ENCODE measurements around the gene TENT5C.
"Not testable (repeated sequence)": the region's sequence is repeated elsewhere in the genome, so short reads cannot be mapped to it uniquely, and the experiment has no call there.

Gene TENT5C

DNA sequence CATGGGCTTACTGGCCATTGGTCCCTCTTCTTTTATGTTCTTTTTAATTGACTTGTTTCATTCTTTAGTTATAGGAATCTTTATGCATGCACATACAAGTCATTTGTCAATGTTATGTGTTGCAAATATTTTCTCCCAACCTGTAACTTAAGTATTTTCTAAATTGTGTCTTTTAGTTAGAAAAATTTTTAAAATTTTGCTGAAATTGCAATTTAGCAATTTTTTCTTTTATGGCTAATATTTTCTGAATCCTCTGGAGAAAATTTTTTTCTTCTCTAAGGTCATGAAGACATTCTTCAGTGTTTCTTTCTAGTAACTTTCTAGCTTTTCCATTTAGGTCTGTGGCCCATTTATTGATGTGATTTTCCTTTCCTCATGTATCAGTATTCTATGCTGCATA is 48.9 kb upstream of the TENT5C start:
- TF ChIP-seq BACH2 (CRISPR knock-in tag; IDR thresholded peaks at IDR 0.05; ENCODE audit: borderline replicate concordance): no peak
- TF ChIP-seq, protein P1, sequence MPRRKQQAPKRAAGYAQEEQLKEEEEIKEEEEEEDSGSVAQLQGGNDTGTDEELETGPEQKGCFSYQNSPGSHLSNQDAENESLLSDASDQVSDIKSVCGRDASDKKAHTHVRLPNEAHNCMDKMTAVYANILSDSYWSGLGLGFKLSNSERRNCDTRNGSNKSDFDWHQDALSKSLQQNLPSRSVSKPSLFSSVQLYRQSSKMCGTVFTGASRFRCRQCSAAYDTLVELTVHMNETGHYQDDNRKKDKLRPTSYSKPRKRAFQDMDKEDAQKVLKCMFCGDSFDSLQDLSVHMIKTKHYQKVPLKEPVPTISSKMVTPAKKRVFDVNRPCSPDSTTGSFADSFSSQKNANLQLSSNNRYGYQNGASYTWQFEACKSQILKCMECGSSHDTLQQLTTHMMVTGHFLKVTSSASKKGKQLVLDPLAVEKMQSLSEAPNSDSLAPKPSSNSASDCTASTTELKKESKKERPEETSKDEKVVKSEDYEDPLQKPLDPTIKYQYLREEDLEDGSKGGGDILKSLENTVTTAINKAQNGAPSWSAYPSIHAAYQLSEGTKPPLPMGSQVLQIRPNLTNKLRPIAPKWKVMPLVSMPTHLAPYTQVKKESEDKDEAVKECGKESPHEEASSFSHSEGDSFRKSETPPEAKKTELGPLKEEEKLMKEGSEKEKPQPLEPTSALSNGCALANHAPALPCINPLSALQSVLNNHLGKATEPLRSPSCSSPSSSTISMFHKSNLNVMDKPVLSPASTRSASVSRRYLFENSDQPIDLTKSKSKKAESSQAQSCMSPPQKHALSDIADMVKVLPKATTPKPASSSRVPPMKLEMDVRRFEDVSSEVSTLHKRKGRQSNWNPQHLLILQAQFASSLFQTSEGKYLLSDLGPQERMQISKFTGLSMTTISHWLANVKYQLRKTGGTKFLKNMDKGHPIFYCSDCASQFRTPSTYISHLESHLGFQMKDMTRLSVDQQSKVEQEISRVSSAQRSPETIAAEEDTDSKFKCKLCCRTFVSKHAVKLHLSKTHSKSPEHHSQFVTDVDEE (CRISPR knock-in tag; IDR thresholded peaks at IDR 0.05): no peak
- TF ChIP-seq SNAI2 (CRISPR knock-in tag; IDR thresholded peaks at IDR 0.05): no peak
- TF ChIP-seq ZC3H10 (CRISPR knock-in tag; IDR thresholded peaks at IDR 0.05): no peak
- TF ChIP-seq ESRRG (CRISPR knock-in tag; IDR thresholded peaks at IDR 0.05): no peak
- no peak for TF ChIP-seq ARNTL (CRISPR knock-in tag; IDR thresholded peaks at IDR 0.05; ENCODE audit: borderline replicate concordance, low read depth)
- TF ChIP-seq PPARA (CRISPR knock-in tag; IDR thresholded peaks at IDR 0.05; ENCODE audit: borderline replicate concordance): no peak
- no peak for TF ChIP-seq ZNF70 (CRISPR knock-in tag; IDR thresholded peaks at IDR 0.05)
- TF ChIP-seq ZNF8 (CRISPR knock-in tag; IDR thresholded peaks at IDR 0.05): no peak
- TF ChIP-seq, protein P2, sequence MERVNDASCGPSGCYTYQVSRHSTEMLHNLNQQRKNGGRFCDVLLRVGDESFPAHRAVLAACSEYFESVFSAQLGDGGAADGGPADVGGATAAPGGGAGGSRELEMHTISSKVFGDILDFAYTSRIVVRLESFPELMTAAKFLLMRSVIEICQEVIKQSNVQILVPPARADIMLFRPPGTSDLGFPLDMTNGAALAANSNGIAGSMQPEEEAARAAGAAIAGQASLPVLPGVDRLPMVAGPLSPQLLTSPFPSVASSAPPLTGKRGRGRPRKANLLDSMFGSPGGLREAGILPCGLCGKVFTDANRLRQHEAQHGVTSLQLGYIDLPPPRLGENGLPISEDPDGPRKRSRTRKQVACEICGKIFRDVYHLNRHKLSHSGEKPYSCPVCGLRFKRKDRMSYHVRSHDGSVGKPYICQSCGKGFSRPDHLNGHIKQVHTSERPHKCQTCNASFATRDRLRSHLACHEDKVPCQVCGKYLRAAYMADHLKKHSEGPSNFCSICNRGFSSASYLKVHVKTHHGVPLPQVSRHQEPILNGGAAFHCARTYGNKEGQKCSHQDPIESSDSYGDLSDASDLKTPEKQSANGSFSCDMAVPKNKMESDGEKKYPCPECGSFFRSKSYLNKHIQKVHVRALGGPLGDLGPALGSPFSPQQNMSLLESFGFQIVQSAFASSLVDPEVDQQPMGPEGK (CRISPR knock-in tag; IDR thresholded peaks at IDR 0.05; ENCODE audit: borderline replicate concordance): no peak
- no peak for TF ChIP-seq ZFP30 (CRISPR knock-in tag; IDR thresholded peaks at IDR 0.05)
- TF ChIP-seq ZFP3 (CRISPR knock-in tag; IDR thresholded peaks at IDR 0.05): no peak
- TF ChIP-seq GLIS3 (CRISPR knock-in tag; IDR thresholded peaks at IDR 0.05): no peak
- TF ChIP-seq ISL1 (CRISPR knock-in tag; IDR thresholded peaks at IDR 0.05): no peak
- no peak for TF ChIP-seq RARB (CRISPR knock-in tag; IDR thresholded peaks at IDR 0.05)
- ATAC-seq: no peak

GRCh38 chr1:117558451-117558850 is 47.4 kb upstream of the TENT5C start:
- not testable (repeated sequence) for ATAC-seq

GRCh38 chr1:117559139-117559538 is 46.7 kb upstream of the TENT5C start:
- TF ChIP-seq BACH2 (CRISPR knock-in tag; IDR thresholded peaks at IDR 0.05; ENCODE audit: borderline replicate concordance) (no peak), ESRRG (CRISPR knock-in tag; IDR thresholded peaks at IDR 0.05) (no peak), OSR1 (CRISPR knock-in tag; IDR thresholded peaks at IDR 0.05) (no peak), ZNF8 (CRISPR knock-in tag; IDR thresholded peaks at IDR 0.05) (no peak), ISL1 (CRISPR knock-in tag; IDR thresholded peaks at IDR 0.05) (no peak)
- TF ChIP-seq, protein P3, sequence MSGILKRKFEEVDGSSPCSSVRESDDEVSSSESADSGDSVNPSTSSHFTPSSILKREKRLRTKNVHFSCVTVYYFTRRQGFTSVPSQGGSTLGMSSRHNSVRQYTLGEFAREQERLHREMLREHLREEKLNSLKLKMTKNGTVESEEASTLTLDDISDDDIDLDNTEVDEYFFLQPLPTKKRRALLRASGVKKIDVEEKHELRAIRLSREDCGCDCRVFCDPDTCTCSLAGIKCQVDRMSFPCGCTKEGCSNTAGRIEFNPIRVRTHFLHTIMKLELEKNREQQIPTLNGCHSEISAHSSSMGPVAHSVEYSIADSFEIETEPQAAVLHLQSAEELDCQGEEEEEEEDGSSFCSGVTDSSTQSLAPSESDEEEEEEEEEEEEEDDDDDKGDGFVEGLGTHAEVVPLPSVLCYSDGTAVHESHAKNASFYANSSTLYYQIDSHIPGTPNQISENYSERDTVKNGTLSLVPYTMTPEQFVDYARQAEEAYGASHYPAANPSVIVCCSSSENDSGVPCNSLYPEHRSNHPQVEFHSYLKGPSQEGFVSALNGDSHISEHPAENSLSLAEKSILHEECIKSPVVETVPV (CRISPR knock-in tag; IDR thresholded peaks at IDR 0.05): no peak
- no peak for ATAC-seq

DNA sequence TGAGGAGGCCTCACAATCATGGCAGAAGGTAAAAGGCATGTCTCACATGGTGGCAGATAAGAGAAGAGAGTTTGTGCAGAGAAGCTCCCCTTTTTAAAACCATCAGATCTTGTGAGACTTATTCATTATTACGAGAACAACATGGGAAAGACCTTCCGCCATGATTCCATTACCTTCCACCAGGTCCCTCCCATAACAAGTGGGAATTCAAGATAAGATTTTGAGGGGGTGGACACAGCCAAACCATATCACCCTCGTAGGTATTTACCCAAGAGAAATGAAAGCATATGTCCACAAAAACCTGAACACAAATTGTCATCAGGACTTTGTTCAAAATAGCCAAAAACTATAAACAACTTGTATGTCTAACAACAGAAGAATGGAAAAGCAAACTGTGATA is 45.9 kb upstream of the TENT5C start:
- ATAC-seq: no peak
- no peak for TF ChIP-seq CREB5 (CRISPR knock-in tag; IDR thresholded peaks at IDR 0.05; ENCODE audit: low read depth)
- no peak for TF ChIP-seq ZFP30 (CRISPR knock-in tag; IDR thresholded peaks at IDR 0.05)
- no peak for TF ChIP-seq TCF4 (CRISPR knock-in tag; IDR thresholded peaks at IDR 0.05; ENCODE audit: borderline replicate concordance)
- no peak for TF ChIP-seq ESRRG (CRISPR knock-in tag; IDR thresholded peaks at IDR 0.05)
- TF ChIP-seq TOX (CRISPR knock-in tag; IDR thresholded peaks at IDR 0.05; ENCODE audit: borderline replicate concordance): no peak
- TF ChIP-seq RARB (CRISPR knock-in tag; IDR thresholded peaks at IDR 0.05): no peak
- TF ChIP-seq ZC3H10 (CRISPR knock-in tag; IDR thresholded peaks at IDR 0.05): no peak
- TF ChIP-seq, protein P2 (CRISPR knock-in tag; IDR thresholded peaks at IDR 0.05; ENCODE audit: borderline replicate concordance): no peak
- no peak for TF ChIP-seq POU6F1 (CRISPR knock-in tag; IDR thresholded peaks at IDR 0.05; ENCODE audit: borderline replicate concordance, low read depth)
- no peak for TF ChIP-seq GLIS3 (CRISPR knock-in tag; IDR thresholded peaks at IDR 0.05)

Measured in SK-N-SH treated with all-trans-retinoic acid at 6 μM for 48 hours (cell line).